GM19099 (cell line): Measurements from ENCODE around the gene FNBP1.

Experiments
- POLR2A ChIP-seq: IDR thresholded peaks from 3 replicates; pipeline ENCODE4 v1.6.1; 2011; ENCODE audit warnings: low read depth; ENCODE audit not compliant: insufficient read length; ENCODE audit errors: extremely low read depth

FNBP1 gene

DNA sequence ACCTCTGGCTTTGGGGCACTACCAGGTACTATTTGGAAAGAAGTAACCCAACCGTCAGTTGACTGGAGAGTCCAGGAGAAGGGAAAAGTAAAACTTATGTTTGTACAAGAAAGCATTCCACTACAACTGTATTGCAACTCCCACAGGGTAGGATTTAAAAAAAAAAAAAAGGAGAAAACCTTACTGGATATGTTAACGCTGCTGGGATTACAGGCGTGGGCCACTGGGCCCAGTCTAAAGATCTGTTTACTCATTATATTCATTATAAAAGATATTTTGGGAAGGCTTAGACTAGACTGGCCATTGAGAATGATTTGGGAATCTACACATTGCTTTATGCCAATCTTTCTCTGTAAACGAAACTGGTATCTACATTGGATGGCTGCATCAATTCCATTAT lies 121.1 kb downstream of the FNBP1 start:
- TF ChIP-seq POLR2A, result no peak

GRCh38 chr9:129919841-129920240 lies 123.1 kb downstream of the FNBP1 start:
- no peak for TF ChIP-seq POLR2A

- no peak for TF ChIP-seq POLR2A
These were observed 123.7 kb downstream of the FNBP1 start for GRCh38 chr9:129919277-129919676.

- peak; percentile 10 for TF ChIP-seq POLR2A
These were observed 124.6 kb downstream of the FNBP1 start for GRCh38 chr9:129918296-129918950.

- no peak for TF ChIP-seq POLR2A
These were observed 126.3 kb downstream of the FNBP1 start for GRCh38 chr9:129916707-129917106.

- TF ChIP-seq POLR2A, result no peak
These were observed 128.9 kb downstream of the FNBP1 start for GRCh38 chr9:129914051-129914450.

- no peak for TF ChIP-seq POLR2A
These were observed 132.1 kb downstream of the FNBP1 start for GRCh38 chr9:129910628-129911567.

DNA sequence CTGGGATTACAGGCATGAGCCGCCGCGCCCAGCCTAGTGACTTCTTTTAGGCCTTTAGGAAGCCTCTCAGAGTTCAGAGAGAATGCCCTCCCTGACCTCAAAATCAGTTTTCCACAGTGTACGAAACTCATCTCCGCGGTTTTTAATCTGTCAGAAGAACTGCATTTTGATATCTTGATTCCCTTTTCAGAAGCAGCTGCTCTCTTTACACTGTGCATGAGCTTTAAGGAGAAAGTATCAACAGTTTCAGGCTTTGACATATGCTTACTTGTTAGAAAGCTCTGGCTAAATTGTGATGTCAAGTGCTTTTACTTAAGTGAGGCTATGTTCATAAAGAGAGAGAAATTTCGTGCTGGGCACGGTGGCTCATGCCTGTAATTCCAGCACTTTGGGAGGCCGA lies 133.1 kb downstream of the FNBP1 start:
- no peak for TF ChIP-seq POLR2A

- TF ChIP-seq POLR2A, result no peak
These were observed 134.1 kb downstream of the FNBP1 start for GRCh38 chr9:129908906-129909305.

- no peak for TF ChIP-seq POLR2A
These were observed 135.8 kb downstream of the FNBP1 start for GRCh38 chr9:129907201-129907600.

DNA sequence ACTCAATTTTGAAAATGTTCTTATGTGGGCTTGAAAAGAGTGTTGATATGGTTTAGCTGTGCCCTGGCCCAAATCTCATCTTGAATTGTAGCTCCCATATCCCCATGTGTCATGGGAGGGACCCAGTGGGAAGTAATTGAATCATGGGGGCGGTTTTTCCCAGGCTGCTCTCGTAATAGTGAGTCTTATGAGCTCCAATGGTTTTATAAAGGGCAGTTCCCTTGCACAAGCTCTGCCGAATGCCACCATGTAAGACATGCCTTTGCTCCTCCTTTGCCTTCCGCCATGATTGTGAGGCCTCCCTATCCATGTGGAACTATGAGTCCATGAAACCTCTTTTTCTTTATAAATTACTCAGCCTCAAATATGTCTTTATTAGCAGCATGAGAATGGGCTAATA lies 136.7 kb downstream of the FNBP1 start:
- no peak for TF ChIP-seq POLR2A

GRCh38 chr9:129904734-129905133 lies 138.3 kb downstream of the FNBP1 start:
- TF ChIP-seq POLR2A, result peak; percentile 8

- TF ChIP-seq POLR2A, result no peak
These were observed 140.3 kb downstream of the FNBP1 start for GRCh38 chr9:129902740-129903134.

DNA sequence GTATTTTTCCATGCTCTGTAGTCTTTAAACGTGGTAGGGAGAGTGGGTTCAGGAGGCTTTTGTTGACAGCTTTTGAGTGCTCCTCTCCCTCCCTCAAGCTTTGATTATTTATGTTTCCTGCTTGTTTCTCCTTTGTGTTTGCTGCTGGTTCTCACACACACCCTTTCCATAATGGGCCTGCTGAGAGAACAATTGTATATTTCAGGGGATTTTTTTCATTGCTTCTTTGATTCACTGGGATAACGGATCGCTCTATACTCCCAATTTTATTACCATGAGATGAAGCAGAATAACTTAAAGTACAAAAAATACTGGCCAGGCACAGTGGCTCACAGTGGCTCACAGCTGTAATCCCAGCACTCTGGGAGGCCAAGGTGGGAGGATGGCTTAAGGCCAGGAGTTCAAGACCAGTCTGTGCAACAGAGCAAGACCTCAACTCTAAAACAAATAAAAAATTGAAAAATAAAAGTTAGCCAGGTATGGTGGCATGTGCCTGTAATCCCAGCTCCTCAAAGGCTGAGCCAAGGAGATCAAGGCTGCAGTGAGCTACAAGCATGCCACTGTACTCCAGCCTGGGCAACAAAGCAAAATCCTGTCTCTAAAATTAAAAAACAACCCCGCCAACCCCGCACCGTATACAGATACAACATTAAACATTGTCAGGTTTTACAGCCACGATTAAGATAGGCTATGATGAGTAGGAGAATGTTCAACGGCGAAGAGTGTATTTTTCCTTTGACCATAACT lies 140.8 kb downstream of the FNBP1 start:
- no peak for TF ChIP-seq POLR2A

GRCh38 chr9:129900263-129901027 lies 142.5 kb downstream of the FNBP1 start:
- TF ChIP-seq POLR2A, result no peak
